Glomerular endothelial cell (primary cell): ENCODE results near the gene TSPAN9. TPM values are rescaled to one million over a fixed set of nuclear protein-coding genes. Genes with fewer than 3 reads are reported as not detected.
A peak's percentile ranks its signal among the peaks of the same experiment; 100 is the strongest.

ENCODE experiments used
- DNase-seq: peaks from one replicate; pipeline ENCODE4 v3.0.0-alpha.2; 2011; ENCODE audit warnings: low read depth, low spot score; ENCODE audit errors: extremely low read depth
- total RNA-seq: library from RNA; depleted of rRNA; stranded (reverse); fragments of >200 nt; gene quantifications from 2 replicates; pipeline ENCODE4 v1.2.3, GENCODE V29; 2015

TSPAN9 gene
- total RNA-seq, 1 donor from 2014 or later: 65.5 TPM

- DNase-seq: peak; percentile 36
Observed at GRCh38 chr12:3304436-3305165, 227.4 kb downstream of the TSPAN9 start.

- no peak for DNase-seq
Observed at GRCh38 chr12:3305464-3305863, 228.3 kb downstream of the TSPAN9 start.

GRCh38 chr12:3305904-3306619 lies 228.9 kb downstream of the TSPAN9 start:
- no peak for DNase-seq

- DNase-seq: no peak
Observed at GRCh38 chr12:3307389-3307788, 230.2 kb downstream of the TSPAN9 start.

- no peak for DNase-seq
Observed at GRCh38 chr12:3308063-3308462, 230.9 kb downstream of the TSPAN9 start.

- no peak for DNase-seq
Observed at GRCh38 chr12:3308609-3309008, 231.4 kb downstream of the TSPAN9 start.

- no peak for DNase-seq
Observed at GRCh38 chr12:3309805-3310204, 232.6 kb downstream of the TSPAN9 start.

- no peak for DNase-seq
Observed at GRCh38 chr12:3310271-3311026, 233.3 kb downstream of the TSPAN9 start.

- DNase-seq: no peak
Observed at GRCh38 chr12:3311027-3311402, 233.8 kb downstream of the TSPAN9 start.

- no peak for DNase-seq
Observed at GRCh38 chr12:3311491-3312103, 234.4 kb downstream of the TSPAN9 start.

- no peak for DNase-seq
Observed at GRCh38 chr12:3313066-3313465, 235.9 kb downstream of the TSPAN9 start.

- DNase-seq: no peak
Observed at GRCh38 chr12:3313675-3314663, 236.8 kb downstream of the TSPAN9 start.

GRCh38 chr12:3315201-3315661 lies 238.1 kb downstream of the TSPAN9 start:
- peak; percentile 29 for DNase-seq

- DNase-seq: no peak
Observed at GRCh38 chr12:3316776-3317480, 239.7 kb downstream of the TSPAN9 start.

GRCh38 chr12:3317481-3317815 lies 240.3 kb downstream of the TSPAN9 start:
- no peak for DNase-seq

- DNase-seq: no peak
Observed at GRCh38 chr12:3317841-3318501, 240.8 kb downstream of the TSPAN9 start.

GRCh38 chr12:3319723-3320492 lies 242.7 kb downstream of the TSPAN9 start:
- DNase-seq: no peak

- DNase-seq: no peak
Observed at GRCh38 chr12:3320881-3321509, 243.8 kb downstream of the TSPAN9 start.
